Thyroid gland (tissue), 4 donors: ENCODE results near the gene OXNAD1.

Source experiments
- CTCF ChIP-seq, 6 experiments: fragments of 200-600 bp in 3 of 6; fragments of 450-650 bp in 3 of 6; sonication (generic) in 3 of 6; IDR thresholded peaks; one replicate each; pipeline ENCODE4 v1.5.1; 2016 to 2019; ENCODE audit warnings: antibody characterized with exemption in 6 of 6, mild to moderate bottlenecking in 2 of 6, inconsistent platforms in 1 of 6, moderate library complexity in 1 of 6
- POLR2A ChIP-seq, 2 donors: fragments of 450-650 bp; IDR thresholded peaks; one replicate each; pipeline ENCODE4 v1.6.1; 2017; ENCODE audit warnings: antibody characterized with exemption in 2 of 2, mild to moderate bottlenecking in 2 of 2, moderate library complexity in 1 of 2

- TF ChIP-seq CTCF (IDR thresholded peaks at IDR 0.05) (peak in 2 of 6 experiments; percentile 4 to 46), POLR2A (IDR thresholded peaks at IDR 0.05) (peak in 1 of 2 donors; percentile 50)
Measured at GRCh38 chr3:16322189-16322588, 57.2 kb downstream of the OXNAD1 start.
